Inferior parietal cortex (tissue), 1 donor: ENCODE measurements around the gene DLAT.
"Not testable (repeated sequence)": the region's sequence is repeated elsewhere in the genome, so short reads cannot be mapped to it uniquely, and the experiment has no call there.

ENCODE experiments used
- DNase-seq: peaks from one replicate; pipeline ENCODE4 v3.0.0-alpha.2; 2016; ENCODE audit errors: extremely low spot score

Gene DLAT

DNA sequence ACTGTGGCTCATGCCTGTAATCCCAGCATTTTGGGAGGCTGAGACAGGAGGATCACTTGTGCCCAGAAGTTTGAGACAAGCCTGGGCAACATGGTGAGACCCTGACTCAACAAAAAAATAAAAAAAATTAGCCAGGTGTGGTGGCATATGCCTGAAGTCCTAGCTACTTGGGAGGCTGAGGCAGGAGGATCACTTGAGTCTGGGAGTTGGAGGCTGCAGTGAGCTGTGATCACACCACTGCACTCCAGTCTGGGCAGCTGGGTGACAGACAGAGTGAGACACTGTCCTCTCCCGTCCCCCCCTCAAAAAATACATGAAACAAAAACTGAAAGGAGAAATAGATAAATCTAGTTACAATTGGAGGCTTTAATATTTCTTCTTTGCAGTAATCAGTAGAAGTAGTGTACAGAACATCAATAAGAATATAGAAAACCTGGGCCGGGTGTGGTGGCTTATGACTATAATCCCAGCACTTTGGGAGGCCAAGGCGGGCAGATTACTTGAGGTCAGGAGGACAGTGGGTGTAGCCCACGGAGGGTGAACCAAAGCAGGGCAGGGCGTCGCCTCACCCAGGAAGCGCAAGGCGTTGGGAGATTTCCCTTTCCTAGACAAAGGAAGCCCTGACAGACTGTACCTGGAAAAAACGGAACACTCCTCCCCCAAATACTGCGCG lies 19.6 kb upstream of the DLAT start:
- no peak for DNase-seq

DNA sequence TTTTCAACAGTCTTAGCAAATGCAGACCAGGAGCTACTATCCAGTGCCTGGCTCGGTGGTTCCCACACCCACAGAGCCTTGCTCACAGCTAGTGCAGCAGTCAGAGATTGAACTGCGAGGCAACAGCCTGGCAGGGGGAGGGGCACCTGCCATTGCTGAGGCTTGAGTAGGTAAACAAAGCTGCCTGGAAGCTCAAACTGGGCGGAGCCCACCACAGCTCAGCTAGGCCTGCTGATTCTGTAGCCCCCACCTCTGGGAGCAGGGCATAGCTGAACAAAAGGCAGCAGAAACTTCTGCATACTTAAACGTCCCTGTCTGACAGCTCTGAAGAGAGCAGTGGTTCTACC lies 19.1 kb upstream of the DLAT start:
- not testable (repeated sequence) for DNase-seq

DNA sequence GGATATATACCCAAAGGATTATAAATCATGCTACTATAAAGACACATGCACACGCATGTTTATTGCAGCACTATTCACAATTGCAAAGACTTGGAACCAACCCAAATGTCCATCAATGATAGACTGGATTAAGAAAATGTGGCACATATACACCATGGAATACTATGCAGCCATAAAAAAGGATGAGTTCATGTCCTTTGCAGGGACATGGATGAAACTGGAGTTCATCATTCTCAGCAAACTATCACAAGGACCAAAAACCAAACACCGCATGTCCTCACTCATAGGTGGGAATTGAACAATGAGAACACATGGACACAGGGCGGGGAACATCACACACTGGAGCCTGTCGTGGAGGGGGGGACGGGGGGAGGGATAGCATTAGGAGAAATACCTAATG lies 13.8 kb upstream of the DLAT start:
- not testable (repeated sequence) for DNase-seq

DNA sequence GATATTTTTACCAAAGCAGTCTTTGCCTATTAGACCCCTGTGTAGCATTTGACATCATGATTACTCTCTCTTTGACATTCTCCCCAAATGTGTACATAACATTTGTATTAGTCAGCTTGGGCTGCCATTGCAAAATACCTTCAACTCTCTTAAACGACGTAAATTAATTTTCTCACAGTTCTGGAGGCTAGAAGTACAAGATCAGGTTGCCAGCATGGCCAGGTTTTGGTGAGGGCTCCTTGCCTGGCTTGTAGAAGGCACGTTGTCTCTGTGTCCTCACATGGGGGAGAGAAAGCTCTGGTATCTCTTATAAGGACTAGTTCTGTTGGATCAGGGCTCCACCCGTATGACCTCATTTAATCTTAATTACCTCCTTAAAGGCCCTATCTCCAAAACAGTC lies 12.3 kb upstream of the DLAT start:
- DNase-seq: no peak

DNA sequence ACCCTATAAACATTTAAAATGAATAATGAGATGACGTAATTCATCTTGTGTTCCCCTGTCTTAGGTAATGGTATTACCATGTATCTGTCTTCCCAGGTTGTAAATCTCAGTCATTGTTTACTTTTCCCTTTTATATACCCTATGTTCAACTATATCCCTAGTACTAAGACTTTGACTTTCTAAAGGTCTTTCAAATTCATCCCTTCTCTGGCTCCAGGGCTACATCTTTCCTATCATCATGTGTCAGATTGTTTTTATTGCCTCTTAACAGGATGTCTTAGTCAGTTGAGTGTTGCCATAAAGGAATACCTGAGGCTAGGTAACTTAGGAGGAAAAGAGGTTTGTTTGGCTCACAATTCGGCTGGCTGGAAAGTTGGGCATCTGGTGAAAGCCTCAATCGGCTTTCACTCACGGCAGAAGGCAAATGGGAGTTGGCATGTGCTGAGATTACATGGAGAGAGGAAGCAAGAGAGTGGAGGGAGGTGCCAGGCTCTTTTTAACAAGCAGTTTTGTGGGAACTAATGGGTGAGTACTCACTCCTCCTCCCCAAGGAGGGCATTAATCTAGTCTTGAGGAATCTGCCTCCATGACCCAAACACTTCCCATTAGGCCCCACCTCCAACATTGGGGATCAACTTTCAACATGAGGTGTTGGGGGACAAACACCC lies 11.6 kb upstream of the DLAT start:
- no peak for DNase-seq

DNA sequence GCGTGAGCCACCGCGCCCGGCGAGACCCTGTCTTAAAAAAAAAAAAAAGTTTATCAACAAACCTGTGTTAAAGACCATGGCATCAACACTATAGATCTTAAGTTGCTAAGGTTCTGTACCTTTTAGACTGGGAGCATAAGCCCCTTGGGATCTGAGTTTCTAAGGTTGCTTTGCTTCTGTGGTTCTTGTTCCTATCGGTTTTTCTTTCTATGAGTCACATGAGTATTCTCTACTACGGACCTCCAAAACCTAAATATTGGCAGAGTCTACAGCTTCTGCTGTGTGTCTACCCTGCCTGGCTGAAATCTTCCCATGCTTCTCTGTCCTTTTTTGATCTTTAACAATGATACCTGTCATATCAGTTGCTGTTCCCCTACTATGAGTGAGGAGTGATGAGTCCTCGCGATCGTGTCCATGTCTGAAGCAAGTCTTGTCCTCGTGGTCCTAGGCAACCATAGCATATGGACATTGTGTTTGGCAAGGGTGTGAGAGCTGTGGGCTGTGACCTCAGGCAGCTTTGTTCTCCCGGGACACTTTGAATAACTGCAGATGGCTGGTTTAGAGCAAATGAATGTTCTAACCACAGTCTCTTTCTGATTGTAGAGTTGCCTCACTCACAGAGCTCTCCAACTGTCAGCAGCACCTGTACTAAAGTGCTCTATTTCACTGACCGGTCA lies 9.0 kb upstream of the DLAT start:
- DNase-seq: no peak

DNA sequence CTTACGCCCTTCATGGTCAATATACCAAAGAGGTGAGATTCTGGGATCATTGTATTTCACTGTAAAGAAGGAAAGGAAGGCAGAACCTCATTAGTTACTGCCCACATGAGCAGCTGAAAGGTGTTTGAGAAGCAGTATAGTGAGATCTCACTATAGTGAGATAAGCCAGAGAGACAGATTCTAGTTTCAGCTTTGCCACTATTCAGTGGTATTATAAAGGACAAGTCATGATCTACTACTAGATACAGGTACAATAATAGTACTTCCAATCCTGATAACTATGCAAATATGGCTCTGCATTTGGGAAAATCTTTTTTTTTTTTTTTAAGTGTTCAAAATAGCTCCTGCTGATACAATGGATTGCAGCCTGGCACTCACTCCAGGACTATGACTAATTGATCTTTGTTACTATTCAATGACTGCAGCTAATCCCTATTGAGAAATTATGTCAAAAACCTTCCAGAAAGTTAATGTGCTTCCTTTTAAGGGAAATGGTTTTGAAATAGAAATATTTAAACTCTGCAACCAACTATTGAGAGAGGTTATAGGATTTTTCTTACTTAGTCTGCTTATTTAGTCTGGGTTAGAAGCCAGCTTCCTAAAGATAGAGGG lies 8.3 kb upstream of the DLAT start:
- no peak for DNase-seq

DNA sequence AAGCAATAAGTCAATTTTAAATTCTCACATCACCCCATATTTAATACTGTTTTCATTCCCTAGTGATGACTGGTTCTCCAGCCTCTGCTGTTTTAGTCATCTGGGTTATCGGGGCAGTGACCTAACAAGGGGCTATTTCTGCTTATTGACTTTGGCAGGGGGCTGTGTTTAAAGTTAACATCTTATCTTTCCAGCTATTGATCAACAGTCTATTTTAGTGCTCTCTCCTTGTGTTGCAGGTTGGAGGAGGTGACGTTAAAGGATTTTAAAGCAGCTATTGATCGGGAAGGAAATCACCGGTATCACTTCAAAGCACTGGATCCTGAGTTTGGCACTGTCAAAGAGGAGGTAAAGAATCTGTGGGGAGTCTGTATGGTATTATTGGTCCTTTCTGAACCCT lies 7.7 kb upstream of the DLAT start:
- no peak for DNase-seq

DNA sequence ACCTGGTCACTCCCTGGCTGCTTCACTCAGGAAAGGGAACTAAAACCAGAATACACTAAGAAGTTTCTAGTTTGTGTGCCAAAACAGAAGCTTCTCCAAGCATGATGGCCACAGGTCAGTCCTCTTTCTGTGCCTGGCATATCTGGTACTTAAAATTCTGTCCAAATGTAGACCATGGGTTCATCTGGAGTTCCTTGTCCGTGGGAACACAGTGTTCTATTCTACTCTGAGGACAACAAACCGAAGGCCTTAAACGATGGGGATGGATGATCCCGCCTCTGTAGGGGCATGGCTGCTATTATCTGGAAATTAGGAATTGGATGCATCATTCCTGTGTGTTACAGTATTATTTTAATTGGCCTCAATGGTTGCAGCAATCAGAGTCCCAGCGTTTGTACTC lies 6.1 kb upstream of the DLAT start:
- DNase-seq: no peak

DNA sequence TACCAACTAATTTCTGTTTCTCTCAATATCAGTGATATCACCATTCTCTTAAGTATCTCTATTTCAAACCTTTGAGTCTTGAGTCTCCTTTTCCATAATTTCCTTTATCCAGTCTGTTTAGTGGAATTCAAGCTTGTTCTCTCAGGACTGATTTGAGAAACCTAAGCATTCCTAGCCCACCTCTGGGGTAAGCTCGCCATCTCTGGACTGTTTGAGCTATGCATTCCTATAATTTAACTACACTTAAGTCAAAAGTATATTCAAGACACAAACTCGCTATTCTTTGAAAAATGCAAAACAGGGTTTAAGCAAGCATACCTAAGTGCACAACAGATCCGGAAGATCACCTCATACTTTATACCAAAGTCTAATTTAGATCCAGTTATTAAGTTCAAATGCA lies 2.1 kb upstream of the DLAT start:
- no peak for DNase-seq

DNA sequence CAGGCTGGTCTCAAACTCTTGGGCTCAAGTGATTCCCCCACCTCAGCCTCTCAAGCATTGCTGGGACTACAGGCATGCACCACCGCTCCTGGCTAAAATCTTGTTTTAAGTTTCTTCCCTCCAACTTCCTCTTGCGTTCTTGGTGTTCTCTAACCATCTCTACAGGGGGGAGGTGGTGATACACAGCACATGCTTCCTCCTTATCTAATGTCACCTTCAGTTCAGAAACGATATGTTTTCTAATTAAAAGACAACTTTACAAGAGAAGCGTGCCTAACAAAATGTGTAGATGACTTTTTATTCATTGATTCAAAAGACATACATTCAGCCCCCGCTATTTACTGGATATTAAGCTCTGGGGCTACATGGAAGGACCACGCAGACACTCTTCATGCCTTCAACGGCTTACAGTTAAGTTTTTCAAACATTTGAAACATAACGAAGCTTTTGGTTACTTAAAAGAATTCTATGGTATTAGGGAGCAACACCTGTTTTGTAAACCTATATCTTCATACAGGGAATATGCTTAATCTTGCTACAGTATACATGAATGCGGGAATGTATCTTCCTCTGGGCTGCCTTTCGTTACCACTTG lies 933 bp upstream of the DLAT start:
- peak; percentile 27 for DNase-seq

DNA sequence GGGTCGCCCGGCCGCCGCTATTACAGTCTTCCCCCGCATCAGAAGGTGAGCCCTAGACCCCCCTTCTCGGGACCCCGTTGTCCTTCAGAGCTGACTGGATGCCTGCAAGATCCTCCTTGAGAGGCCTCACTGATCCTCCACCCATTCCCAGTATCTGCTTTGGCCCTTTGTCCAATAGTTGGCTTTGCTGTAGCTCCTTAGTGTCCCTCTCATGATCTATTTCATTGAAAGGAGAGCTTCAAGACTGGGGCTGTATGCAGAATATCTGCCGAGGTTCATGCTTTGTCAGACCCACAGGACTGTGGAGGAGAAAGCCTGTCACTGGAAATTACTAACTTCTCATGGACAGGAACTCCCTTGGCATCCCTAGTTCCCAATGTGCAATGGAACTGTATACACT lies 499 bp downstream of the DLAT start:
- no peak for DNase-seq

DNA sequence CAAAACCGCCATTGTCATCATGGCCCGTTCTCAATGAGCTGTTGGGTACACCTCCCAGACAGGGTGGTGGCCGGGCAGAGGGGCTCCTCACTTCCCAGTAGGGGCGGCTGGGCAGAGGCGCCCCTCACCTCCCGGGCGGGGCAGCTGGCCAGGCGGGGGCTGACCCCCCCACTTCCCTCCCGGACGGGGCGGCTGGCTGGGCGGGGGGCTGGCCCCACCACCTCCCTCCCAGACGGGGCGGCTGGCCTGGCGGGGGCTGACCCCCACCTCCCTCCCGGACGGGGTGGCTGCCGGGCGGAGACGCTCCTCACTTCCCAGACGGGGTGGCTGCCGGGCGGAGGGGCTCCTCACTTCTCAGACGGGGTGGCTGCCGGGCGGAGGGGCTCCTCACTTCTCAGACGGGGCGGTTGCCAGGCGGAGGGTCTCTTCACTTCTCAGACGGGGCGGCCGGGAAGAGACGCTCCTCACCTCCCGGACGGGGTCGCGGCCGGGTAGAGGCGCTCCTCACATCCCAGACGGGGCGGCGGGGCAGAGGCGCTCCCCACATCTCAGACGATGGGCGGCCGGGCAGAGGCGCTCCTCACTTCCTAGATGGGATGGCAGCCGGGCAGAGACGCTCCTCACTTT lies 1.7 kb downstream of the DLAT start:
- DNase-seq: not testable (repeated sequence)

DNA sequence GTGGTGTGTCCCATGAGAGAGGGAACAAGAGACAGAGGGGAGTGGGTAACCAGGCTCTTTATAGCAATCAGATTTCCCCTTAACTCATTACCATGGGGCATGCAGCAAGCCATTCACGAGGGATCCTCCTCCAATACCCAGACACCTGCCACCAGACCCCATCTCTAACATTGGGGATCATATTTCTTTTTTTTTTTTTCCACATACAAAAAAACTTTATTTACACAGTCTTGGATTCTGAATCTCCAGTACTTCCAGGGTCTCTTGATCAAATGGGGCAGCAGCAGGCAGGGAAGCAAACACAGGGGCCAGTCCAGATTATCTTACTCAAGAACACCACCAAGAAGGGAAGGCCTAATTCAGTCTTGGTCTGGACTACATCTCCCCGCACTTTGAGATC lies 4.3 kb downstream of the DLAT start:
- DNase-seq: no peak

DNA sequence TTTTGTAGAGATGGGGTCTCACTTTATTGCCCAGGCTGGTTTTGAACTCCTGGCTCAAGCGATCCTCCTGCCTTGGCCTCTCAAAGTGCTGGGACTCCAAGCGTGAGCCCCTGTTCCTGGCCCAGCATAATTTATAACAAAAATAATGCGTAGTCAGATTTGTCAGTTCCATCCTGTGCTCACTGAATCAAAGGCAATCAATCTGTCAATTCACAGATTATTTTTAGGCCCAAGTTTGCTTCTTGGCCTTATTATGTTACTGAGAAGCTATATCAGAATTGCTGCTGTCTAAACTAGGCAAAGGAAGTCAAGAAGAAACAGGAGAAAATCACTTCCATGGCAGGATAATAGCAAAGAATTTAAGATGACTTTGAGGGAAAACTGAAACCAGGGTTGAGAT lies 8.7 kb downstream of the DLAT start:
- DNase-seq: no peak

DNA sequence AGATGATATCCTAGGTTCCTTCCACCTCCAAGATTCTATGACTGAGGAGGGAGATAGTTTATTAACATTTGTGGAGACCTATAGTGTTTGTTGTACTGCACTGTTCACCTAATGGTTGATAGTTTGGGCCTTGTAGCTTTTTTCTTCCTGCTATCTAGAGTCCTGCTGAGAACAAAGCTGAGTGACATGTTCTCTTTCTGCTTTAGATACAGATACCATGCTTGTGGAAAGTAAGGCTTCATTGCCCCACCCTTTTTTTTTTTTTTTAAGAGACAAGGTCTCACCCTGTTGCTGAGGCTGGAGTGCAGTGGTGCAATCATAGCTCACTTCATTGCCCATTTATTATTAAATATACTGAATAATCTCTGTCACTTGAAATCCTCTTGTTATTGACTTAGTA lies 12.3 kb downstream of the DLAT start:
- no peak for DNase-seq

DNA sequence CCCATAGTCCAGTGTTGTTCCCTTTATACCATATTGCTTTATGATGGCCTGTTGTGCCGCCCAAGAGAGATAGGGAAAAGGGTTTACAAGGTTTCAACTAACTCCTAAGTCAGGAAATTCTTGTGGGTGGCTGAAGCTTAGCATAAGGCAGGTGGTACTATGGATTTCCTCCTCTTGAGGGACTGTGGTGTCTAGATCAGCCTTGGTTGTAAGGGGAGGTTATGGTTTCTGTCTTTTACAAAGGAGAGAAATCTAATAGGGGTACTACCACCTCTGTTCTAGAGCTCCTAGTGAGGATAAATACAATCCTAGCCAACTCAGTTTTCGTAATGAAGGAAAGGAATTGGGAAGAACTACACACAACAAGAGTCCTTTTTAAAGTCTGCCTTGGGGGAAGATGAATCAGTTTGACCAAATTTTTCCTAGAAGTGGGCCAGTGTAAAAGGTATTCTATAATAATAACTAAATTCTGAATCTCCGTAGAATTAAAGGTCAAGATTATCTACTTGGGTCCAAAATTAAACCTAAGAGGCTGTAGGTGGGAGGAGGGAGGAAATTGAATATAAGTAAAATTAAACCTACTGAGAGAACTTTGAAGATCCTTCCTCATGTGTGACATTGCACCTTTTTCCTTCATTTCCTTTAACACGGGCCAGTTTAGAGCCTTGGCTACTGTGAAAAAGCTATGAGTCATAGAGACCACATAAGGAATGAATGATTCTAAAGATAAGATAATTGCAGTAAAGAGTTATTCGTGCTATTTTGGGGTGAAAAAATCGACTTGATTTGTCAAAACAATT lies 17.2 kb downstream of the DLAT start:
- DNase-seq: no peak

DNA sequence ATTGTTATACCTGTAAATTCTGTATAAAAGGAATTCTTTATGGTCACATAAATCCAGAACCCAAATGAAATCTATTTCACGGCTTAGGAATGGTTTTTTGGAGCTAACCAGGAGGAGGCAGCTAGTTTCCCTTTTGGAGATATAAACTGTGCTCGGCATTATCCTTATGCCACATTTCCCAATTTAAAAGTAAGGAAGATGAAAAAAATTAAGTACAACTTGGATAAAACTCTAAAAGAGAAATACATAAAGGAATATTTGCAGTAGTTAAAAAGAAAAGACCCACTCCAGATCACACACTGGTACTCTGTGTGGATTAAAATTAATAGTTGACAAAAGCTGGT lies 17.7 kb downstream of the DLAT start:
- no peak for DNase-seq

DNA sequence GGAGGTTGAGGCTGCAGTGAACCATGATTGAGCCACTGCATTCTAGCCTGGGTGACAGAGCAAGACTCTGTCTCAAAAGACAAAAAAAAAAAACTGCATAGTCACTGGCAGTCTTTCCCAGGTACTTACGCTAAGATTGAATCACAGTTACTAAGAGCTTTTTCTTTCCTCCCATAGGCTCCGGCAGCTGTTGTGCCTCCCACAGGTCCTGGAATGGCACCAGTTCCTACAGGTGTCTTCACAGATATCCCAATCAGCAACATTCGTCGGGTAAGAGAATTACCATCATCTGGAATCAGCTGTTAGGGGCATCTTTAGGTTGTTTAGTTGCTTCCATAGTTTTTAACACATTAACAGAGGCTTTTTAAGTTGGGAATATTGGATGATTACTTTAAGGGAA lies 19.8 kb downstream of the DLAT start:
- no peak for DNase-seq

DNA sequence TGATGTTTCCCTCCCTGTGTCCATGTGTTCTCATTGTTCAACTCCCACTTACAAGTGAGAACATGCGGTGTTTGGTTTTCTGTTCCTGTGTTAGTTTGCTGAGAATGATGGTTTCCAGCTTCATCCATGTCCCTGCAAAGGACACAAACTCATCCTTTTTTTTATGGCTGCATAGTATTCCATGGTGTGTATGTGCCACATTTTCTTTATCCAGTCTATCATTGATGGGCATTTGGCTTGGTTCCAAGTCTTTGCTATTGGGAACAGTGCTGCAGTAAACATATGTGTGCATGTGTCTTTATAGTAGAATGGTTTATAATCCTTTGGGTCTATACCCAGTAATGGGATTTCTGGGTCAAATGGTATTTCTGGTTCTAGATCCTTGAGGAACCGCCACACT lies 21.4 kb downstream of the DLAT start:
- not testable (repeated sequence) for DNase-seq

DNA sequence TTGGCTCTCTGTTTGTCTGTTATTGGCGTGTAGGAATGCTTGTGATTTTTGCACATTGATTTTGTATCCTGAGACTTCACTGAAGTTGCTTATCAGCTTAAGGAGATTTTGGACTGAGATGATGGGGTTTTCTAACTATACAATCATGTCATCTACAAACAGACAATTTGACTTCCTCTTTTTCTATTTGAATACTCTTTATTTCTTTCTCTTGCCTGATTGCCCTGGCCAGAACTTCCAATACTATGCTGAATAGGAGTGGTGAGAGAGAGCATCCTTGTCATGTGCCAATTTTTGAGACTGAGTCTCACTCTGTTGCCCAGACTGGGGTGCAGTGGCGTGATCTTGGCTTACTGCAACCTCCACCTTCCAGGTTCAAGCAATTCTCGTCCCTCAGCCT lies 23.0 kb downstream of the DLAT start:
- DNase-seq: not testable (repeated sequence)
